NCI-H1694 (cell line): ENCODE measurements around the gene ALPI.

Experiments used
- DNase-seq: peaks from one replicate; lab custom pipeline; 2025; lab: John Stamatoyannopoulos, UW

The ALPI gene

DNA sequence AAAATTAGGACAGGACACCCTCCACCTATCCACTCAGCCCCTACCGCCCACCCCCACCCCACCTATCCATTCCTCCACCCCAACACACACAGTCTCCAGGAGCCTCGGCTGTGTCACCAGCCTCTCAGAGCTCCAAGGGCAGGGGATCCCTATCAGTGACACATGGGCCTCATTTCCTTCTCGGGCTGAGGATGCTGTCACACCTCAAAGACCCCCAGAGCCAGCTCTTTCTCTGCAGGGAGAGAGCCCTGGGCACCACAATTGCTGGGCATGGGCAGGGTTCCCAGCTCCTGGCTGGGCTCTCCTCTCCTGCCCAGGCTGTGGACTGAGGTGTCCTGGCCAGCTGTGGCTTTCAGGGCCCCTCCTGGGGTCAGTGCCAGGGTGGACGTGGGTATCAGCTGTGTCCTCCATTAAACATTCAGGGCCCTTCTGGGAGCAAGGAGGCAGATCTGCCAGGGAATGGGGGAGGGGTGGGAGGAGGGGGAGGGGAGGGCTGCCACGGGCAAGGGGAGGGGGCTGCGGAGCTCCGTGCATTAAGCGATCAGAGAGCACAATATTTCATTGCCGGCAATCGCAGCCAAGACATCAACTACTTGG, 45.9 kb downstream of the ALPI start:
- no peak for DNase-seq

DNA sequence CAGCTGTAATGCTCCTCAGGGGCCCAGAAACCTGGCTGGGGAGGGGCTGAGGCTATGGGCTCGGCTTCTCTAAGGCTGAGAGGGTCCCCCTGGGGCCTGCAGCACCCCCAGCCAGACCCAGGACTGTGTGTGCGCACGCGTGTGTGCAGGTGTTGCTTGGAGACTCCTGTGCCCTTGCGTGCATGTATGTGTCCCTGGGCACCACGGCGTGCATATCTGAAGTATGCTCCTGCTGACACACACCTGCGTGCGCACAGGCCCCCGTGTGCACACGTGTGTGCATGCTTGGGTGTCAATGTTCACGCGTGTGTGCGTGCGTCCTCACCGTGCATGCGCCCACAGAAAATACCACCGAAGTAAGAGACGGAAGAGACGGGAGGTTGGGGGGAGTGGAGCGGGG, 46.6 kb downstream of the ALPI start:
- no peak for DNase-seq

DNA sequence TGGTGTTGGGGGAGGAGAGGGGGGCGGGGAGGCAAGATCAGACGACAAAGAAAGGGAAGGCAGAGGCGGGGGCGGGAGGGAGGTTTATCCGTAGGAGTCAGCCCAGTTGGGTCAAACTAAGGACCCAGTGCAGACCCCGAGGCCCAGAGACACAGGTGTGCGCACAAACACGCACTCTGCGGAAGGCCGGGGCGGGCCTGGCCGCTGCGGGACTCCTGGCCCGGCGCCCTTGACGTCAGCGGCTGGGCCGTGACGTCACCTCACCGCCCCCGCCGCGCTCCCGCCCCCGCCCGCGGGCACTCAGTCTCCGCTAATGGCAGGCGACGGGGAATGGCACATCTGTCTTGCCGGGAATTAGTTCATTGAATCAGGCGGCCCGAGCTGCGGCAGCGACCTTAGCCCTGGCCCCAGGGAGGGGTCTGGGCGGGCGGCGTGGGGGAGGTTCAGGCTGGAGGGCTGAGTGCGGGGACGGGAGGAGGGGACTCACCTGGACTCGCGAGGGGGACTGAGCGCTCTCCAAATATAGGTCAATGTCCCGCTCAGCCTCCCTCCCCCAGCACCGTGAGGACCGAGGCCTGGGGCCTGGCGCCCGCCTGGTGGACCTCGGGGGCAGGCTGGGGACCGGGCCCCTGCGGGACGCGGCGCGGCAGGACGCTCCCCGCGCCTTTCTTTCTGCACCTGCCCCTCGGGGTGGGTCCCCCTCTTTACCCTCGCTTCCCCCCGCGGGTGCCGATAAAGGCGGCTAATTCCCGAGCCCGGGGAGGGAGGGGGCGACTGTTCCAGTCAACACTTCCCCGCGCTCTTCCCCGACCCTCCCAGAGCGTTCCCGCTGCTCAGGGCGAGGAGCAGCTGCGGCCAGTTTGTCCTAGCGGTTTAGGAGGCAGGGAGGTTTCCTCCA, 47.2 kb downstream of the ALPI start:
- DNase-seq: no peak

- no peak for DNase-seq
Measured at GRCh38 chr2:232503809-232504323, 47.9 kb downstream of the ALPI start.

DNA sequence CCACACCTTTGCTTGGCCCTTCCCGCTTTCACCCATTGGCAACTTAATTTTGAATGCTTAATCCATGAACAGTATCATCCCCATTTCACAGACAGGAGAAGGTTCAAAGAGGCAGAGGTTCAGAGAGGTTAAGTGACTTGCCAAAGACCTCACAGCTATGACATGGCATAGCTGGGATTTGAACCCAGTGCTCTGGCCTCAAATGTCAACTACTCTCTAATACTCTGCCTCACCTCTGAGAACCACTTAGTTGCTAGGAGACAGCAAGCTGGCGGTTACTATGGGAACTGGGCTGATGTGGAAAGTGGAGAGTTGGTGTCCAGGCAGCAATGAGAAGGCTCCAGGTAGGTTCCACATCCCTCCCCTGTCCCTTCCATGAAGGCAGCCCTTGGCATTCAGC, 48.5 kb downstream of the ALPI start:
- no peak for DNase-seq

DNA sequence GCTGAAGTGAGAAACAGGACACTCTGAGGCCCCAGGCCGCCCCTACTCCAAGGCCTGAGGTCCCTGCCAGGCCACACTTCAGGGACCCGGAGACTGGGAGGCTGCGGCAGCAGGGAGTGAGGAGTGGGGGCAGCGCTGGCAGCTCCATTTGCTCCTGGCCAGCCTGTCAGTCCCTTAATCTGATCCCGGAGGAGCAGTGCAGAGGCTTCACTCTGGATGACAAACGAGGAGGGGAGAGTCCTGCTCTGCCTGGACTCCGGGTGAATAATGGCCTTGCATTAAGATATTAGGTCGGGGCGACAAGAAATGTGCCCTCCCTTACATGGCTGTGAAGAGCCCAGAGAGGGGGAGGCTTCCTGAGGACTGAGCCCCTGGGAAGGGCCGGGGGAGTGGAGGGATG, 49.9 kb downstream of the ALPI start:
- DNase-seq: no peak

GRCh38 chr2:232506709-232507108, 50.8 kb downstream of the ALPI start:
- DNase-seq: no peak

DNA sequence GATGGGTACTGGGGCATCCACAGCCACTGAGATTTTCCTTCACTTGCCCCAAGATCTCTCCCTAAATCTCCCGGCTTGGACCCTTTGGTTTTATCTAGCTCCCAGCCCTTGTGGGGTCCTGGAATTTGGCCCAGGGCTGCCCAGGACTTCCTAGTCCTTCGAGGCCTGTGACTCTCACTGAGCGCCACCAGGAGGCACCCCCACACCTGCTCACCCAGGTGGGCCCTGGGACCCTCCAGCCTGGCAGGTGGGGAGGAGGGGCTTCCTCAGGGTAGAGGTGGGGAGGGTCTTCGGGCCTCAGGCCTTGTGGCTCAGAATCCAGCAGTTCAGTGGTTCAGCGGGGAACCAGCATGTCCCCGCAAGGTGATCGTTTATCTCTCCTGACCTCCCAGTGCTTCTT, 52.3 kb downstream of the ALPI start:
- no peak for DNase-seq
